Fibroblast of lung (primary cell): ENCODE data around the gene KIAA2012.

Source experiments
- CTCF ChIP-seq, 2 donors: IDR thresholded peaks in 1 of 2; conservative IDR thresholded peaks in 1 of 2; 1 replicate in 1 of 2; 2 replicates in 1 of 2; pipeline ENCODE4 v1.5.1; 2011 to 2012; ENCODE audit warnings: low read length in 2 of 2, control low read depth in 1 of 2, inconsistent platforms in 1 of 2, low read depth in 1 of 2, mild to moderate bottlenecking in 1 of 2
- EZH2 ChIP-seq: IDR thresholded peaks from 2 replicates; pipeline ENCODE4 v1.5.1; 2012; ENCODE audit warnings: low read length, control low read depth, mild to moderate bottlenecking; ENCODE audit errors: missing control alignments

- no peak for TF ChIP-seq CTCF (conservative IDR thresholded peaks at IDR 0.05 in 1 of 2, IDR thresholded peaks at IDR 0.05 in 1 of 2; ENCODE audit: low read depth in 1 of 2, low read length in 2 of 2)
- no peak for TF ChIP-seq EZH2
Measured at GRCh38 chr2:202165945-202166344, 92.9 kb downstream of the KIAA2012 start.
